Neural cell (in vitro differentiated cells): ENCODE measurements around the gene CASTOR1.

Experiments
- CTCF ChIP-seq: fragments of 450-650 bp; IDR thresholded peaks from 2 replicates; pipeline ENCODE4 v1.5.1; 2014; ENCODE audit warnings: antibody characterized with exemption, mild to moderate bottlenecking, moderate library complexity; ENCODE audit not compliant: poor library complexity, severe bottlenecking
- EZH2 ChIP-seq: fragments of 200-600, 300-800 bp; shearing (Covaris generic), sonication (generic); IDR thresholded peaks from 2 replicates; pipeline ENCODE4 v1.6.1; 2014; ENCODE audit warnings: antibody characterized with exemption, low read length, borderline replicate concordance, mild to moderate bottlenecking; ENCODE audit not compliant: insufficient read depth, poor library complexity, severe bottlenecking
- POLR2AphosphoS5 ChIP-seq: IDR thresholded peaks from 2 replicates; pipeline ENCODE4 v1.6.1; 2012
- TAF1 ChIP-seq: IDR thresholded peaks from 2 replicates; pipeline ENCODE4 v1.6.1; 2012; ENCODE audit warnings: low read depth

GRCh38 chr22:30304495-30305244 is 15.4 kb upstream of the CASTOR1 start:
- no peak for TF ChIP-seq EZH2
- no peak for TF ChIP-seq CTCF
- TF ChIP-seq POLR2AphosphoS5, result no peak
- TF ChIP-seq TAF1, result no peak
